ENCODE results near the gene ZDHHC14. TPM values are rescaled to one million over a fixed set of nuclear protein-coding genes. Genes with fewer than 3 reads are reported as not detected.
"Not testable (repeated sequence)": the region's sequence is repeated elsewhere in the genome, so short reads cannot be mapped to it uniquely, and the experiment has no call there.

The ZDHHC14 gene
- total and polyA plus RNA-seq, 2 experiments from 2014 or later = 3.0 to 7.4 TPM

- H3K27me3 ChIP-seq (ENCODE audit: insufficient read depth); H3K36me3 Mint-ChIP-seq (ENCODE audit: low read depth); H3F3A ChIP-seq (replicated peaks; ENCODE audit: low read depth); H3K27ac ChIP-seq (ENCODE audit: low read depth); ATAC-seq; H4K20me1 ChIP-seq (replicated peaks; ENCODE audit: insufficient read depth); H3K27me3 Mint-ChIP-seq (ENCODE audit: insufficient read depth, low read depth, poor library complexity); H3K9me2 ChIP-seq (ENCODE audit: insufficient read depth); H3K27ac Mint-ChIP-seq; H3K79me2 ChIP-seq (replicated peaks; ENCODE audit: insufficient read depth); H3K36me3 ChIP-seq (ENCODE audit: insufficient read depth); H3K9me3 Mint-ChIP-seq; DNase-seq (ENCODE audit: low spot score); H3K4me3 ChIP-seq; H3K4me3 Mint-ChIP-seq; H2AFZ ChIP-seq; H3K4me2 ChIP-seq: not testable (repeated sequence)
- H3K4me1 ChIP-seq (ENCODE audit: insufficient read depth) = peaks cover 29% of the 10 kb centered on the region
- H3K4me1 Mint-ChIP-seq = peaks cover 37% of the 10 kb centered on the region
These were observed 27.4 kb downstream of the ZDHHC14 start for GRCh38 chr6:157408427-157408826.

- H3K27ac Mint-ChIP-seq = no peak overlapping the region; the same call in 1 of the 2 replicates
- no peaks in the 10 kb centered on the region for H3K79me2 ChIP-seq (replicated peaks; ENCODE audit: insufficient read depth)
- peaks cover 15% of the 10 kb centered on the region for H3K4me1 ChIP-seq (ENCODE audit: insufficient read depth)
- no peaks in the 10 kb centered on the region for H3K27me3 ChIP-seq (ENCODE audit: insufficient read depth)
- TF ChIP-seq ZNF462 (CRISPR knock-in tag; IDR thresholded peaks at IDR 0.05) = no peak
- no peak for TF ChIP-seq REST (IDR thresholded peaks at IDR 0.05; ENCODE audit: unreplicated experiment)
- TF ChIP-seq POLR2AphosphoS5 (IDR thresholded peaks at IDR 0.05; ENCODE audit: low read depth) = no peak
- no peak for TF ChIP-seq CTCF (conservative IDR thresholded peaks at IDR 0.05; ENCODE audit: low read depth in 2 of 2)
- H3K27ac ChIP-seq (ENCODE audit: low read depth) = no peak overlapping the region
- no peak overlapping the region for H2AFZ ChIP-seq
- no peaks in the 10 kb centered on the region for H3K9me2 ChIP-seq (ENCODE audit: insufficient read depth)
- H3F3A ChIP-seq (replicated peaks; ENCODE audit: low read depth) = no peaks in the 10 kb centered on the region
- H3K4me2 ChIP-seq = no peak overlapping the region
- no peaks in the 10 kb centered on the region for H3K9me3 Mint-ChIP-seq
- peaks cover 5% of the 10 kb centered on the region for H3K27me3 Mint-ChIP-seq (ENCODE audit: insufficient read depth, low read depth, poor library complexity)
- no peaks in the 10 kb centered on the region for H4K20me1 ChIP-seq (replicated peaks; ENCODE audit: insufficient read depth)
- H3K36me3 ChIP-seq (ENCODE audit: insufficient read depth) = no peaks in the 10 kb centered on the region
- H3K4me1 Mint-ChIP-seq = peaks cover 27% of the 10 kb centered on the region
- H3K4me3 Mint-ChIP-seq = no peak overlapping the region
- DNase-seq (ENCODE audit: low spot score) (no peak), ATAC-seq (no peak)
- H3K4me3 ChIP-seq = no peak overlapping the region
- H3K36me3 Mint-ChIP-seq (ENCODE audit: low read depth) = 0 out of 3 replicates have a peak, but pooled peaks cover 4% of the 10 kb centered on the region
These were observed 29.1 kb downstream of the ZDHHC14 start for GRCh38 chr6:157410045-157410444.
